Activated T-cell treated with anti-CD3 and anti-CD28 coated beads, Interleukin-2, amount 50 U/mL, for 72 hours (primary cell): ENCODE data around the gene ROPN1L. TPM values are rescaled to one million over a fixed set of nuclear protein-coding genes. Genes with fewer than 3 reads are reported as not detected.
"Not testable (repeated sequence)": the region's sequence is repeated elsewhere in the genome, so short reads cannot be mapped to it uniquely, and the experiment has no call there.

Experiments used
- ATAC-seq, 2 donors: fragments of 150-1000 bp; cut with Tn5 transposase; replicated peaks in 1 of 2; 2 replicates each; pipeline ENCODE4 v1.10.0; 2021; ENCODE audit warnings: moderate library complexity in 2 of 2, mild to moderate bottlenecking in 1 of 2
- DNase-seq, 2 donors: peaks; one replicate each; pipeline ENCODE4 v3.0.0; 2021 to 2022; ENCODE audit warnings: mixed read lengths in 1 of 2
- H3K27ac Mint-ChIP-seq: one replicate; pipeline ENCODE4 v1.8.0; 2022; ENCODE audit warnings: mild to moderate bottlenecking, moderate library complexity, mixed read lengths
- H3K27me3 Mint-ChIP-seq: one replicate; pipeline ENCODE4 v1.8.0; 2022; ENCODE audit warnings: low read depth, mixed read lengths
- H3K36me3 Mint-ChIP-seq, 2 donors: one replicate each; pipeline ENCODE4 v1.8.0; 2022; ENCODE audit warnings: mixed read lengths in 2 of 2, mild to moderate bottlenecking in 1 of 2; ENCODE audit not compliant: insufficient read depth in 2 of 2
- H3K4me1 Mint-ChIP-seq: one replicate; pipeline ENCODE4 v1.8.0; 2022; ENCODE audit warnings: low read depth, mixed read lengths
- H3K4me3 Mint-ChIP-seq, 2 donors: one replicate each; pipeline ENCODE4 v1.8.0; 2022; ENCODE audit warnings: mild to moderate bottlenecking in 2 of 2, mixed read lengths in 2 of 2, moderate library complexity in 2 of 2
- H3K9me3 Mint-ChIP-seq, 2 donors: one replicate each; pipeline ENCODE4 v1.8.0; 2022; ENCODE audit warnings: mixed read lengths in 2 of 2
- total RNA-seq, 2 donors: library from RNA; stranded (reverse); gene quantifications; one replicate each; pipeline ENCODE4 v1.2.3, GENCODE V29; 2022

Gene ROPN1L
- total RNA-seq, 2 donors from 2014 or later, result 0.26 to 0.58 TPM

DNA sequence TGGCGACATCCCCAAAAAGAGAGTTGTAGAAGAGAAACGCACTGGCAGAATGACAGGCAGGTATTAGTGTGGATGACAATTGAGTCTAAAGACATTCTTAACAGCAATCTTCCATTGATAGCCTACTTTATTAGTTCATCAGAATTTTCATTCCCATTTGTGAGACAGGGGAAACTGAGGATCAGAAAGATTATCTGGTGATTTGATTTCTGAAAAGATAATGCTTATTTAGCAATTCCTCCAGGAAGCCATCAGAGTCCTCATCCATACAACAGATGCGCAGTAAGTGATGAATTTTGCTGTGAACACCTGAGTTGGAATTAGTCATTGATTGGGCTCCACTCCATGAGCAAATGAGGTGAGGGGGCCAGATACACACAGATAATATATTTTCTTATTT is 64.9 kb downstream of the ROPN1L start:
- H3K4me3 Mint-ChIP-seq, result no peak overlapping the region
- H3K4me1 Mint-ChIP-seq, result no peaks in the 10 kb centered on the region
- DNase-seq, result no peak
- H3K27ac Mint-ChIP-seq, result no peak overlapping the region
- H3K36me3 Mint-ChIP-seq, result no peaks in the 10 kb centered on the region
- H3K9me3 Mint-ChIP-seq, result peaks cover 0 to 2% of the 10 kb centered on the region in 2 donors
- no peak for ATAC-seq
- H3K27me3 Mint-ChIP-seq, result no peaks in the 10 kb centered on the region

DNA sequence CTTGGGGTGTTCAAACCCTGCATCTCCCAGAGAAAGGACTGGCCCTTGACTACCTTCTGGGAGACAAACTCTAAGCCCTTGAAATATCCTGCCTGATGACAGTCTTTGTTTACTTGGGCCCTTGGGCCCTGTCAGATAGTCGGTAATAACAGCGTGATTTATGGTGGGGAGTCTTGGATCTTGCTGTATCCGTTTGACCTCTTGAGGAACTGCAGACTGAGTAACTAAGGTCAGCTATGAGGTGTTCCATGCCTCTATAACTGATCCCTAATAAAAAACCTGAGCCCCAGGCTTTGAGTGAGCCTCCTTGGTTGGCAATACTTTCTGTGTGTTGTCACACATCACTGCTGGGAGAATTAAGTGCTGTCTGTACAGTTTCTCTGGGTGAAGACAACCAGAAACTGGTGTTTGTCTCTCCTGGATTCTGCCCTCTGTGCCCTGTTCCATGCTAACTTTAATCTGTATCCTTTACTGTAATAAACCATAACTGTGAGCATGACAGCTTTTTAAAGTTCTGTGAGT is 66.0 kb downstream of the ROPN1L start:
- no peak for DNase-seq
- Mint-ChIP-seq H3K27ac (no peak overlapping the region), H3K36me3 (no peaks in the 10 kb centered on the region), H3K4me1 (no peaks in the 10 kb centered on the region), H3K9me3 (peaks cover 0 to 2% of the 10 kb centered on the region in 2 donors), H3K27me3 (no peaks in the 10 kb centered on the region), H3K4me3 (no peak overlapping the region)
- ATAC-seq, result no peak

DNA sequence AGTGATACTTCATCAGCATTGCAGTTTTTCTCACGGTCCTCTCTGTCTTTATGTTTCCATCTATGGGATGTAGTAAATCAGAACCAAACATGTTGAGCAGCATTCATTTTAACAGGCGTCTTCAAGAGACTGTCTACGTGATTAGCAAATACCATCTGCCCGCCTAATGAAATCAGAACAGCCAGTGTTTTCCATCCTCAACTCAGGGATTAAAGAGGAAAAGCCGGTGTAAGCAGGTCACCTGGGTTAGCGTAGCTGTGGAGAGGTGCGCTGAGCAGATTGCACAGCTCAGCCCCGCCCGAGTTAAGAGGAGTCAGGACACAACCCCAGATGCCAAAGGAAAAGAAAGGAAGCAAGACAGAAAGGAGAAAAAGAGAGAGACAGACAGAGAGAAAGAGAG is 67.9 kb downstream of the ROPN1L start:
- ATAC-seq, result no peak
- H3K9me3 Mint-ChIP-seq, result peaks cover 0 to 2% of the 10 kb centered on the region in 2 donors
- no peak overlapping the region for H3K4me3 Mint-ChIP-seq
- H3K27ac Mint-ChIP-seq, result no peak overlapping the region
- no peak for DNase-seq
- H3K4me1 Mint-ChIP-seq, result no peaks in the 10 kb centered on the region
- no peaks in the 10 kb centered on the region for H3K36me3 Mint-ChIP-seq
- no peaks in the 10 kb centered on the region for H3K27me3 Mint-ChIP-seq

DNA sequence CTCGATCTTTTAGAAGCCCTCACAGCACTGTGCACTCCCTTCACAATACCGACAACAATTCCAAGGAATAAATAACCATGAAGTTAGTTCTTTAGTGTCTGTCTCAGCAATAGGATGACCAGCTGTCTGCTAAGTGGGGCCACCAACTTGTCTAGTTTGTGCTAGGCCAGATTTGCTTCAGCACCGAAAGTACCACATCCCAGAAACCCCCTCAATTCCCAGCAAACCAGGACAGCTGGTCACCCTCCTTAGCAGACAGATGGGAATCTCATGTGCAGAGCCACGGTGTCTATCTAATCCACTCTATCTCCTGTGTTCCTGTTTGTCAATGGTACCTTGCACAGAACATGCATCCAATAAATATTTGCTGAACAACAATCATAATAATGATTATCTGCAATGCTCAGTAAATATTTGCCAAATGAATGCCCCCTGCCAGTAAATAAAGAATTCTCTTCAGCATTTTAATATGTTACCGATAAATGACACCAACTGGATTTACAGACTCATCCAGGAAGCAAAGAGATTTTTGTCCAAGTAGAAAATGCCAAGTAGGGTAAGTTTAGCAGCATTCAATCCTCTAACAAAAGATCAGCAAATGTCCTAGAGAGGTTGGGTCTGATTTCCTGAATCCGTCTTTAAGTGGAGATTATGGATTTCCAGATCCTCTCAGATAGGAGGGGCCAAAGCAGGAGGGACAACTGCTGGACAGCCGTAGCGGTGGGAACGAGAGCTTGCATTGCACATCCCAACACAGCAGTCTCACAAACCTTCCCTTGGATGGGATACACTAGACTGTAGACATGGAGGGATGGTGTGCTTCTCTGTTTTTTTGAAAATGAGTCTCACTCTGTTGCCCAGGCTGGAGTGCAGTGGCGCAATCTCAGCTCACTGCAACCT is 70.3 kb downstream of the ROPN1L start:
- DNase-seq (no peak), ATAC-seq (no peak)
- H3K36me3 Mint-ChIP-seq, result no peaks in the 10 kb centered on the region
- H3K4me3 Mint-ChIP-seq, result no peak overlapping the region
- no peaks in the 10 kb centered on the region for H3K4me1 Mint-ChIP-seq
- H3K27ac Mint-ChIP-seq, result no peak overlapping the region
- H3K9me3 Mint-ChIP-seq, result peaks cover 0 to 2% of the 10 kb centered on the region in 2 donors
- no peaks in the 10 kb centered on the region for H3K27me3 Mint-ChIP-seq

DNA sequence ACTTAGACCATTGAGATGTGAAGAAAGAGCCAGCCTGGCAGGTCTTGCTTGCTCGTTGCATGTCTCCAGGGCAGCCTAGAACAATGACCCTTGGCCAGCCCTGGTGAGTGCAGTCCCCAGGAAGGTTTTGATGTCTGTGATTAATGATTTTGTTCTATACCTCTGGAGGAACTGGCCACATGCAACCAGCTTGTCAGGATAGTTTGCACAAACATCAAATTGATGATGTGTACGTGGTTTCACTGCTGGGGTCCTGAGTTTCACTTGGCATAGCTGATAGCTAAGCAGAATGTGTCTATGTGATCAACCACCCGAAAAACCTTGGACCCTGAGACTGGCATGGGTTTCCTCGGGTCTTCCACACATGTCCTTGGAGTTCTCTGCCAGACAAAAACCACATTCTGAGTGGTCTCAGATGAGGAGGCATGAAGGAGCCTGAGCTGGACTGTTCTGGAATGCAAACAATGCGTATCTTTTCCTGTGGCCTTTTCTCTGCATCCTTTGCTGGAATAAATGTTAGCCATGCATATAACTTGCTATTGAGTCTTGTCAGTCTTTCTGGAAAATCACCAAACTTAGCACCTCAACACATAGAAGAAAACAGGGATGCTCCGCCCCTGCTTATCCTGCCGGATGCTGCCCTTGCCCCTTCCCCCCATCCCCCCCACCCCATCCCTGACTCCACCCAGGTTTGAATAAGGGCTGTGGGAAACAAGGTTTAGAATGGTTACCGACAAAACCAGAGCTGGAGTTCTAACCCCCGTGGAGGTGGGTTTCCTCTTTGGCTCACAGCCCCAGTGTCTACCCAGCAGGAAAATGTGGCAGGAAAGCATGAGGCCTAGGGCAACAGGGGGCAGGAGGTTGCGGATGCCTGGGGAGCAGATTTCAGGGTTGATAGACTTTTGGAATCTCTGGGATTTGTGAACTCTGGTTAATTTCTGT is 72.1 kb downstream of the ROPN1L start:
- Mint-ChIP-seq H3K4me1 (no peaks in the 10 kb centered on the region), H3K27ac (no peak overlapping the region), H3K27me3 (no peaks in the 10 kb centered on the region), H3K36me3 (no peaks in the 10 kb centered on the region), H3K9me3 (peaks cover 0 to 2% of the 10 kb centered on the region in 2 donors), H3K4me3 (no peak overlapping the region)
- DNase-seq (no peak), ATAC-seq (no peak)

DNA sequence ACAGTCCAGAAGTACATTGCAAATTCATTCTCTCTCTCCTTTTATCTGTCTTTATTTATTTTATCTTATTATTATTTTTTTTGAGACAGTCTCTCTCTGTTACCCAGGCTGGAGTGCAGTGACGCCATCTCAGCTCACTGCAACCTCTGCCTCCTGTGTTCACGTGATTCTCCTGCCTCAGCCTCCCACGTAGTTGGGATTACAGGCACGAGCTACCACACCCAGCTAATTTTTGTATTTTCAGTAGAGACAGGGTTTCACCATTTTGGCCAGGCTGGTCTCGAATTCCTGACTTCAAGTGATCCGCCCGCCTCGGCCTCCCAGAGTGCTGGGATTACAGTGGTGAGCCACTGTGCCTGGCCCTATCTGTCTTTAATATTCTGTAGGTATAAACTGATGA is 72.9 kb downstream of the ROPN1L start:
- ATAC-seq, H3K36me3 Mint-ChIP-seq, H3K27ac Mint-ChIP-seq, H3K4me1 Mint-ChIP-seq, H3K9me3 Mint-ChIP-seq, H3K27me3 Mint-ChIP-seq, DNase-seq, H3K4me3 Mint-ChIP-seq: not testable (repeated sequence)

Other genes with a start within 250 kb of the ROPN1L start
- gene ATPSCKMT, start 192.0 kb upstream of the ROPN1L start, total RNA-seq, result 10 to 100 TPM; 17.3 to 18.9 TPM
- 100 to 1,000 TPM; 179 to 218 TPM for gene CCT5, start 191.6 kb upstream of the ROPN1L start, total RNA-seq
- gene CMBL, start 134.0 kb upstream of the ROPN1L start, total RNA-seq, result 1 to 10 TPM; 1.2 to 1.7 TPM
- 100 to 1,000 TPM; 138 to 151 TPM for gene MARCHF6, start 88.2 kb upstream of the ROPN1L start, total RNA-seq
- gene ANKRD33B, start 122.2 kb downstream of the ROPN1L start, total RNA-seq, result 10 to 100 TPM in 1 of 2 donors, 1 to 10 TPM in 1; 6.2 to 12.0 TPM